ENCODE measurements around the gene PCDHA1.
"Not testable (repeated sequence)": the region's sequence is repeated elsewhere in the genome, so short reads cannot be mapped to it uniquely, and the experiment has no call there.

PCDHA1 gene

DNA sequence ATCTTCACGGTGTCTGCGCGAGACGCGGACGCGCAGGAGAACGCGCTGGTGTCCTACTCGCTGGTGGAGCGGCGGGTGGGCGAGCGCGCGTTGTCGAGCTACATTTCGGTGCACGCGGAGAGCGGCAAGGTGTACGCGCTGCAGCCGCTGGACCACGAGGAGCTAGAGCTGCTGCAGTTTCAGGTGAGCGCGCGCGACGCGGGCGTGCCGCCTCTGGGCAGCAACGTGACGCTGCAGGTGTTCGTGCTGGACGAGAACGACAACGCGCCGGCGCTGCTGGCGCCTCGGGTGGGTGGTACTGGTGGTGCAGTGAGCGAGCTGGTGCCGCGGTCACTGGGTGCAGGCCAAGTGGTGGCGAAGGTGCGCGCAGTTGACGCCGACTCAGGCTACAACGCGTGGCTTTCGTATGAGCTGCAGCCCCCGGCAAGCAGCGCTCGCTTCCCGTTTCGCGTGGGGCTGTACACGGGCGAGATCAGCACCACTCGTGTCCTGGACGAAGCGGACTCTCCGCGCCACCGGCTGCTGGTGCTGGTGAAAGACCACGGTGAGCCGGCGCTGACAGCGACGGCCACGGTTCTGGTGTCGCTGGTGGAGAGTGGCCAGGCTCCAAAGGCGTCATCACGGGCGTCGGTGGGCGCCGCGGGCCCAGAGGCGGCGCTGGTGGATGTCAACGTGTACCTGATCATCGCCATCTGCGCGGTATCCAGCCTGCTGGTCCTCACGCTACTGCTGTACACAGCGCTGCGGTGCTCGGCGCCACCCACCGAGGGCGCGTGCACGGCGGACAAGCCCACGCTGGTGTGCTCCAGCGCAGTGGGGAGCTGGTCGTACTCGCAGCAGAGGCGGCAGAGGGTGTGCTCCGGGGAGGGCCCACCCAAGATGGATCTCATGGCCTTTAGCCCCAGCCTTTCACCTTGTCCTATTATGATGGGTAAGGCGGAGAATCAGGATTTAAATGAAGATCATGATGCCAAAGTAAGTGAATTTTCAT is 43.9 kb downstream of the PCDHA1 start:
- POLR2A ChIA-PET, CTCF ChIA-PET: not testable (repeated sequence)
- WGBS (ENCODE audit: insufficient coverage) = 44% methylated on average over 92 of the region's 106 CpGs

DNA sequence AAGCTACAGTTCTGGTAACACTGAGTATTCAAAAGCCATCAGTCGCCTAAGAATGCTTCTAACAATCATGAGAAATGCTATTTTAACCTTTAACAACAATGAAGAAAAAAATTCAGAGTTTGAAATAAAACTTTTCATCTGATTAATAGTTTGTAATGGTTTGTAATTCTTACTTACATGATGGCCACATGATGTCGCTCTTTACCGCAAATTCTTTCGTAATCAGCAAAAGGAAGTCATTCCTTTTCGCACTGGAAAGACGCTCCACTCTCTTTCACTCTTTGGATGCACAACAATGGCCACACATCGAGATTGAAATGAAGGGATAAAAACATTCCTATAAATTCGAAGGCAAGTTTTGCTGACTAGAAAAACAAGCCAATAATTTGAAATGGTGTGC is 48.1 kb downstream of the PCDHA1 start, which contains the start of gene PCDHA7:
TSS of gene PCDHA7 (plus strand) at position 277 of the 400 bp plus-strand sequence. CDS start at position 392, 115 bp downstream.
- H3K4me1 ChIP-seq (ENCODE audit: control extremely low read depth in 1 of 4, control insufficient read depth in 4 of 4, insufficient read depth in 4 of 4, low read length in 3 of 4) = no peaks in the 10 kb centered on the region
- ChIA-PET POLR2A (no interaction called here), CTCF (no interaction called here)
- peak in 2 of 3 donors; percentile 3 to 13 for DNase-seq
- no peaks in the 10 kb centered on the region for H3K36me3 ChIP-seq (ENCODE audit: control insufficient read depth in 4 of 4, insufficient read depth in 4 of 4, low read length in 3 of 4)
- peak within 1 kb of the TSS in 1 of 7 experiments; percentile 5 for H3K4me3 ChIP-seq (ENCODE audit: control insufficient read depth in 1 of 7, extremely low read depth in 1 of 7, insufficient read depth in 4 of 7, low read depth in 2 of 7, low read length in 6 of 7)
- WGBS (ENCODE audit: insufficient coverage) = 21% methylated on average over 4 of the region's 8 CpGs
- peaks cover 0 to 29% (median 12%) of the 10 kb centered on the region in 5 experiments for H3K27me3 ChIP-seq (replicated peaks in 2 of 5; ENCODE audit: control insufficient read depth in 4 of 5, insufficient read depth in 5 of 5, low read length in 4 of 5)
- no peak within 1 kb of the TSS for H3K27ac ChIP-seq (ENCODE audit: insufficient read depth in 1 of 2, low read depth in 1 of 2, low read length in 2 of 2, poor library complexity in 1 of 2, severe bottlenecking in 2 of 2)
- peaks cover 5 to 43% (median 28%) of the 10 kb centered on the region in 5 experiments for H3K9me3 ChIP-seq (ENCODE audit: control extremely low read depth in 1 of 5, control insufficient read depth in 4 of 5, insufficient read depth in 2 of 5, low read depth in 1 of 5, low read length in 4 of 5)

More for the DNA sequence above, 43.9 kb downstream of the PCDHA1 start:
- H3K4me3 ChIP-seq (ENCODE audit: control insufficient read depth in 1 of 7, extremely low read depth in 1 of 7, insufficient read depth in 4 of 7, low read depth in 2 of 7, low read length in 6 of 7); DNase-seq; H3K4me1 ChIP-seq (ENCODE audit: control extremely low read depth in 1 of 4, control insufficient read depth in 4 of 4, insufficient read depth in 4 of 4, low read length in 3 of 4); H3K36me3 ChIP-seq (ENCODE audit: control insufficient read depth in 4 of 4, insufficient read depth in 4 of 4, low read length in 3 of 4); H3K27ac ChIP-seq (ENCODE audit: insufficient read depth in 1 of 2, low read depth in 1 of 2, low read length in 2 of 2, poor library complexity in 1 of 2, severe bottlenecking in 2 of 2): not testable (repeated sequence)
- peaks cover 9 to 46% (median 20%) of the 10 kb centered on the region in 5 experiments for H3K9me3 ChIP-seq (ENCODE audit: control extremely low read depth in 1 of 5, control insufficient read depth in 4 of 5, insufficient read depth in 2 of 5, low read depth in 1 of 5, low read length in 4 of 5)
- H3K27me3 ChIP-seq (replicated peaks in 2 of 5; ENCODE audit: control insufficient read depth in 4 of 5, insufficient read depth in 5 of 5, low read length in 4 of 5) = peaks cover 0 to 32% (median 9%) of the 10 kb centered on the region in 5 experiments

DNA sequence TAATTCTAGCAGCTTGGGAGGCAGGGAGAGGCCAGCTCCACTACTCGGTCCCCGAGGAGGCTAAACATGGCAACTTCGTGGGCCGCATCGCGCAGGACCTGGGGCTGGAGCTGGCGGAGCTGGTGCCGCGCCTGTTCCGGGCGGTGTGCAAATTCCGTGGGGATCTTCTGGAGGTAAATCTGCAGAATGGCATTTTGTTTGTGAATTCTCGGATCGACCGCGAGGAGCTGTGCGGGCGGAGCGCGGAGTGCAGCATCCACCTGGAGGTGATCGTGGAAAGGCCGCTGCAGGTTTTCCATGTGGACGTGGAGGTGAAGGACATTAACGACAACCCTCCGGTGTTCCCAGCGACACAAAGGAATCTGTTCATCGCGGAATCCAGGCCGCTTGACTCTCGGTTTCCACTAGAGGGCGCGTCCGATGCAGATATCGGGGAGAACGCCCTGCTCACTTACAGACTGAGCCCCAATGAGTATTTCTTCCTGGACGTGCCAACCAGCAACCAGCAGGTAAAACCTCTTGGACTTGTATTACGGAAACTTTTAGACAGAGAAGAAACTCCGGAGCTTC is 48.6 kb downstream of the PCDHA1 start:
- H3K36me3 ChIP-seq (ENCODE audit: control insufficient read depth in 4 of 4, insufficient read depth in 4 of 4, low read length in 3 of 4); POLR2A ChIA-PET; H3K4me1 ChIP-seq (ENCODE audit: control extremely low read depth in 1 of 4, control insufficient read depth in 4 of 4, insufficient read depth in 4 of 4, low read length in 3 of 4); DNase-seq; CTCF ChIA-PET; H3K27ac ChIP-seq (ENCODE audit: insufficient read depth in 1 of 2, low read depth in 1 of 2, low read length in 2 of 2, poor library complexity in 1 of 2, severe bottlenecking in 2 of 2): not testable (repeated sequence)
- Histone ChIP-seq H3K27me3 (replicated peaks in 2 of 5; ENCODE audit: control insufficient read depth in 4 of 5, insufficient read depth in 5 of 5, low read length in 4 of 5) (peaks cover 0 to 28% (median 12%) of the 10 kb centered on the region in 5 experiments), H3K9me3 (ENCODE audit: control extremely low read depth in 1 of 5, control insufficient read depth in 4 of 5, insufficient read depth in 2 of 5, low read depth in 1 of 5, low read length in 4 of 5) (peaks cover 5 to 40% (median 25%) of the 10 kb centered on the region in 5 experiments), H3K4me3 (ENCODE audit: control insufficient read depth in 1 of 7, extremely low read depth in 1 of 7, insufficient read depth in 4 of 7, low read depth in 2 of 7, low read length in 6 of 7) (peak overlapping the region in 1 of 7 experiments; percentile 5)
- WGBS (ENCODE audit: insufficient coverage) = 20% methylated on average over 14 of the region's 38 CpGs

DNA sequence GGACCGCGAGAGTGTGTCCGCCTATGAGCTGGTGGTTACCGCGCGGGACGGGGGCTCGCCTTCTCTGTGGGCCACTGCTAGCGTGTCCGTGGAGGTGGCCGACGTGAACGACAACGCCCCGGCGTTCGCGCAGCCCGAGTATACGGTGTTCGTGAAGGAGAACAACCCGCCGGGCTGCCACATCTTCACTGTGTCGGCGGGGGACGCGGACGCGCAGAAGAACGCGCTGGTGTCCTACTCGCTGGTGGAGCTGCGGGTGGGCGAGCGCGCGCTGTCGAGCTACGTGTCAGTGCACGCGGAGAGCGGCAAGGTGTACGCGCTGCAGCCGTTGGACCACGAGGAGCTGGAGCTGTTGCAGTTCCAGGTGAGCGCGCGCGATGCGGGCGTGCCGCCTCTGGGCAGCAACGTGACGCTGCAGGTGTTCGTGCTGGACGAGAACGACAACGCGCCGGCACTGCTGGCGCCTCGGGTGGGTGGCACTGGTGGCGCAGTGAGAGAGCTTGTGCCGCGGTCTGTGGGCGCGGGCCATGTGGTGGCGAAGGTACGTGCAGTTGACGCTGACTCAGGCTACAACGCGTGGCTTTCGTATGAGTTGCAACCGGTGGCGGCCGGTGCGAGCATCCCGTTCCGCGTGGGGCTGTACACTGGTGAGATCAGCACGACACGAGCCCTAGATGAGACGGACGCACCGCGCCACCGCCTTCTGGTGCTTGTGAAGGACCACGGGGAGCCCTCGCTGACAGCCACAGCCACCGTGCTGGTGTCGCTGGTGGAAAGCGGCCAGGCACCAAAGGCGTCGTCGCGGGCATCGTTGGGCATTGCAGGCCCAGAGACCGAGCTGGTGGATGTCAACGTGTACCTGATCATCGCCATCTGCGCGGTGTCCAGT is 49.9 kb downstream of the PCDHA1 start:
- peaks cover 8 to 31% (median 17%) of the 10 kb centered on the region in 5 experiments for H3K9me3 ChIP-seq (ENCODE audit: control extremely low read depth in 1 of 5, control insufficient read depth in 4 of 5, insufficient read depth in 2 of 5, low read depth in 1 of 5, low read length in 4 of 5)

DNA sequence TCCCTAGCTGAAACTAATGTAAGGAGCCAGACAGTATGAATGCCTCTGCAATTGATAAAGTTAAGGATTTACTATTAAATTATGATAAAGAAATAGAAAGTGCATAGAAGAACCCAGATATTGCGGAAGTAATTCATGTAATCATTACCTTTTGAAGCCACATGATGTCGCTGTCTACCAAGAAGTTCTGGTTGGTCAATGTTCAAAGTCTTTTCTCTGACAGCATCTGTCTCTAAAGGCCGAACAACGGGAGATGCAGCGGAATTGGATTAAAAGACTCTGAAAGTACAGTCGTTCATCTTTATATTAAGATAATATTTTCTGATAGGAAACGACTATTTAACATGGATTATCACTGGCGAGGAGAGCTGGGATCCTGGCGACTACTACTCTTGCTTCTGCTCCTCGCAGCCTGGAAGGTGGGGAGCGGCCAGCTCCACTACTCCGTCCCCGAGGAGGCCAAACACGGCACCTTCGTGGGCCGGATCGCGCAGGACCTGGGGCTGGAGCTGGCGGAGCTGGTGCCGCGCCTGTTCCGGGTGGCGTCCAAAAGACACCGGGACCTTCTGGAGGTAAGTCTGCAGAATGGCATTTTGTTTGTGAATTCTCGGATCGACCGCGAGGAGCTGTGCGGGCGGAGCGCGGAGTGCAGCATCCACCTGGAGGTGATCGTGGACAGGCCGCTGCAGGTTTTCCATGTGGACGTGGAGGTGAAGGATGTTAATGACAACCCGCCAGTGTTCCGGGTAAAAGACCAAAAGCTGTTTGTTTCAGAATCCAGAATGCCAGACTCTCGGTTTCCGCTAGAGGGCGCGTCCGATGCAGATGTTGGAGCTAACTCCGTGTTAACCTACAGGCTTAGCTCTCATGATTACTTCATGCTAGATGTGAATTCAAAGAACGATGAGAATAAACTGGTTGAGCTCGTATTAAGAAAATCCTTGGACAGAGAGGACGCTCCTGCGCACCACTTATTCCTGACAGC is 55.3 kb downstream of the PCDHA1 start, which contains the start of gene PCDHA8:
TSS of gene PCDHA8 (plus strand) at position 210 of the 985 bp plus-strand sequence. CDS start at position 345, 135 bp downstream.
- POLR2A ChIA-PET = no interaction called here
- no peak within 1 kb of the TSS for H3K4me3 ChIP-seq (ENCODE audit: control insufficient read depth in 1 of 7, extremely low read depth in 1 of 7, insufficient read depth in 4 of 7, low read depth in 2 of 7, low read length in 6 of 7)

More for the DNA sequence above, 49.9 kb downstream of the PCDHA1 start:
- no peak for DNase-seq
- Histone ChIP-seq H3K27me3 (replicated peaks in 2 of 5; ENCODE audit: control insufficient read depth in 4 of 5, insufficient read depth in 5 of 5, low read length in 4 of 5) (peaks cover 0 to 21% (median 12%) of the 10 kb centered on the region in 5 experiments), H3K27ac (ENCODE audit: insufficient read depth in 1 of 2, low read depth in 1 of 2, low read length in 2 of 2, poor library complexity in 1 of 2, severe bottlenecking in 2 of 2) (no peak overlapping the region), H3K4me1 (ENCODE audit: control extremely low read depth in 1 of 4, control insufficient read depth in 4 of 4, insufficient read depth in 4 of 4, low read length in 3 of 4) (no peaks in the 10 kb centered on the region), H3K4me3 (ENCODE audit: control insufficient read depth in 1 of 7, extremely low read depth in 1 of 7, insufficient read depth in 4 of 7, low read depth in 2 of 7, low read length in 6 of 7) (no peak overlapping the region), H3K36me3 (ENCODE audit: control insufficient read depth in 4 of 4, insufficient read depth in 4 of 4, low read length in 3 of 4) (no peaks in the 10 kb centered on the region)
- CTCF ChIA-PET = no interaction called here
- POLR2A ChIA-PET = no interaction called here
- WGBS (ENCODE audit: insufficient coverage) = 41% methylated on average over 103 of the region's 103 CpGs

More for the DNA sequence above, 55.3 kb downstream of the PCDHA1 start, which contains the start of gene PCDHA8:
- no peaks in the 10 kb centered on the region for H3K4me1 ChIP-seq (ENCODE audit: control extremely low read depth in 1 of 4, control insufficient read depth in 4 of 4, insufficient read depth in 4 of 4, low read length in 3 of 4)
- peak; percentile 2 to 13 (median 6) for DNase-seq
- peaks cover 8 to 29% (median 23%) of the 10 kb centered on the region in 5 experiments for H3K9me3 ChIP-seq (ENCODE audit: control extremely low read depth in 1 of 5, control insufficient read depth in 4 of 5, insufficient read depth in 2 of 5, low read depth in 1 of 5, low read length in 4 of 5)
- H3K36me3 ChIP-seq (ENCODE audit: control insufficient read depth in 4 of 4, insufficient read depth in 4 of 4, low read length in 3 of 4) = no peaks in the 10 kb centered on the region
- CTCF ChIA-PET = no interaction called here
- peaks cover 0 to 17% (median under 1%) of the 10 kb centered on the region in 5 experiments for H3K27me3 ChIP-seq (replicated peaks in 2 of 5; ENCODE audit: control insufficient read depth in 4 of 5, insufficient read depth in 5 of 5, low read length in 4 of 5)
- H3K27ac ChIP-seq (ENCODE audit: insufficient read depth in 1 of 2, low read depth in 1 of 2, low read length in 2 of 2, poor library complexity in 1 of 2, severe bottlenecking in 2 of 2) = no peak within 1 kb of the TSS
- 21% methylated on average over 17 of the region's 47 CpGs for WGBS (ENCODE audit: insufficient coverage)

All from common myeloid progenitor, CD34-positive (primary cell).